HL-60 (cell line): ENCODE data around the gene MARCHF2.

Source experiments
- DNase-seq, 2 experiments: peaks; one replicate each; pipeline ENCODE4 v3.0.0-alpha.2; 2010 to 2020; ENCODE audit warnings: low read depth in 1 of 2, low spot score in 1 of 2
- H3K27ac ChIP-seq: fragments of 250-450 bp; sonication (Bioruptor Pico); replicated peaks from 2 replicates; pipeline ENCODE4 v1.5.1; 2020; ENCODE audit warnings: mild to moderate bottlenecking, moderate library complexity
- H3K27me3 ChIP-seq: fragments of 250-450 bp; sonication (Bioruptor Pico); 2 replicates; pipeline ENCODE4 v1.5.1; 2021; ENCODE audit warnings: mild to moderate bottlenecking, moderate library complexity; ENCODE audit not compliant: insufficient read depth, poor library complexity, severe bottlenecking
- H3K4me3 ChIP-seq: replicated peaks from 2 replicates; pipeline ENCODE4 v1.5.1; 2011; ENCODE audit warnings: mild to moderate bottlenecking, control low read depth, low read length; ENCODE audit not compliant: insufficient read depth
- CTCF ChIP-seq: IDR thresholded peaks from one replicate; pipeline ENCODE4 v1.5.1; 2011; ENCODE audit warnings: low read length, control low read depth, inconsistent platforms; ENCODE audit not compliant: insufficient read depth
- GABPA ChIP-seq: IDR thresholded peaks from 2 replicates; pipeline ENCODE4 v1.6.1; 2012; ENCODE audit warnings: low read depth
- POLR2AphosphoS5 ChIP-seq: IDR thresholded peaks from 2 replicates; pipeline ENCODE4 v1.6.1; 2012; ENCODE audit warnings: low read depth
- REST ChIP-seq: IDR thresholded peaks from 2 replicates; pipeline ENCODE4 v1.6.1; 2012; ENCODE audit warnings: low read depth; ENCODE audit not compliant: insufficient replicate concordance
- SPI1 ChIP-seq: IDR thresholded peaks from 2 replicates; pipeline ENCODE4 v1.6.1; 2012; ENCODE audit warnings: low read depth, mild to moderate bottlenecking, borderline replicate concordance

Gene MARCHF2

GRCh38 chr19:8366961-8367326, 46.2 kb upstream of the MARCHF2 start:
- no peak overlapping the region for H3K4me3 ChIP-seq
- TF ChIP-seq POLR2AphosphoS5, result no peak
- TF ChIP-seq REST, result no peak
- no peak for TF ChIP-seq GABPA
- no peak for TF ChIP-seq CTCF
- TF ChIP-seq SPI1, result no peak
- DNase-seq, result no peak
- H3K27ac ChIP-seq, result no peak overlapping the region
- H3K27me3 ChIP-seq, result peaks cover 43% of the 10 kb centered on the region

- H3K4me3 ChIP-seq, result no peak overlapping the region
- TF ChIP-seq GABPA, result no peak
- no peak for TF ChIP-seq CTCF
- TF ChIP-seq REST, result no peak
- TF ChIP-seq SPI1, result no peak
- no peak for TF ChIP-seq POLR2AphosphoS5
- no peak overlapping the region for H3K27ac ChIP-seq
- peaks cover 43% of the 10 kb centered on the region for H3K27me3 ChIP-seq
- DNase-seq, result no peak
These were observed 45.6 kb upstream of the MARCHF2 start for GRCh38 chr19:8367327-8368001.

GRCh38 chr19:8370176-8371010, 42.7 kb upstream of the MARCHF2 start:
- no peak for DNase-seq
- no peak overlapping the region for H3K4me3 ChIP-seq
- no peak overlapping the region for H3K27ac ChIP-seq
- peaks cover 21% of the 10 kb centered on the region for H3K27me3 ChIP-seq
- no peak for TF ChIP-seq CTCF
- TF ChIP-seq SPI1, result no peak
